ENCODE measurements around the gene CEACAM16.

The CEACAM16 gene

GRCh38 chr19:44731622-44732021, 32.7 kb downstream of the CEACAM16 start:
- TF ChIP-seq CTCF (IDR thresholded peaks at IDR 0.05; ENCODE audit: low read depth, low read length, missing control alignments) = no peak
- H3K4me3 ChIP-seq (replicated peaks; ENCODE audit: low read depth, low read length) = no peak overlapping the region
- DNase-seq (ENCODE audit: extremely low read depth, low read depth) = no peak

GRCh38 chr19:44732235-44733014, 33.5 kb downstream of the CEACAM16 start:
- DNase-seq (ENCODE audit: extremely low read depth, low read depth) = no peak
- no peak overlapping the region for H3K4me3 ChIP-seq (replicated peaks; ENCODE audit: low read depth, low read length)
- TF ChIP-seq CTCF (IDR thresholded peaks at IDR 0.05; ENCODE audit: low read depth, low read length, missing control alignments) = no peak

GRCh38 chr19:44734357-44734756, 35.4 kb downstream of the CEACAM16 start:
- DNase-seq (ENCODE audit: extremely low read depth, low read depth) = no peak
- no peak overlapping the region for H3K4me3 ChIP-seq (replicated peaks; ENCODE audit: low read depth, low read length)
- no peak for TF ChIP-seq CTCF (IDR thresholded peaks at IDR 0.05; ENCODE audit: low read depth, low read length, missing control alignments)

- DNase-seq (ENCODE audit: extremely low read depth, low read depth) = no peak
- no peak for TF ChIP-seq CTCF (IDR thresholded peaks at IDR 0.05; ENCODE audit: low read depth, low read length, missing control alignments)
- no peak overlapping the region for H3K4me3 ChIP-seq (replicated peaks; ENCODE audit: low read depth, low read length)
These were observed 36.1 kb downstream of the CEACAM16 start for GRCh38 chr19:44735011-44735410.

- no peak overlapping the region for H3K4me3 ChIP-seq (replicated peaks; ENCODE audit: low read depth, low read length)
- DNase-seq (ENCODE audit: extremely low read depth, low read depth) = no peak
- no peak for TF ChIP-seq CTCF (IDR thresholded peaks at IDR 0.05; ENCODE audit: low read depth, low read length, missing control alignments)
These were observed 38.5 kb downstream of the CEACAM16 start for GRCh38 chr19:44737238-44738071.

- H3K4me3 ChIP-seq (replicated peaks; ENCODE audit: low read depth, low read length) = no peak overlapping the region
- no peak for TF ChIP-seq CTCF (IDR thresholded peaks at IDR 0.05; ENCODE audit: low read depth, low read length, missing control alignments)
- DNase-seq (ENCODE audit: extremely low read depth, low read depth) = no peak
These were observed 39.2 kb downstream of the CEACAM16 start for GRCh38 chr19:44738136-44738535.
